T47D (cell line): ENCODE results near the gene TRAF7.
A peak's percentile ranks its signal among the peaks of the same experiment; 100 is the strongest.

ENCODE experiments used
- DNase-seq, 2 experiments: peaks; one replicate each; pipeline versions ENCODE4 v3.0.0 to v3.0.0-alpha.2; 2011 to 2012; ENCODE audit warnings: low read depth in 1 of 2, low spot score in 1 of 2
- JUND ChIP-seq: IDR thresholded peaks from 2 replicates; pipeline ENCODE4 v1.6.1; 2012; ENCODE audit warnings: low read depth
- in situ Hi-C: cut with HindIII; loops from 2 replicates; pipeline ENCODE4 v1.10.0; 2016; ENCODE audit warnings: low sequenced_read_pairs, low pct_unique_long_range_greater_than_20kb

The TRAF7 gene

DNA sequence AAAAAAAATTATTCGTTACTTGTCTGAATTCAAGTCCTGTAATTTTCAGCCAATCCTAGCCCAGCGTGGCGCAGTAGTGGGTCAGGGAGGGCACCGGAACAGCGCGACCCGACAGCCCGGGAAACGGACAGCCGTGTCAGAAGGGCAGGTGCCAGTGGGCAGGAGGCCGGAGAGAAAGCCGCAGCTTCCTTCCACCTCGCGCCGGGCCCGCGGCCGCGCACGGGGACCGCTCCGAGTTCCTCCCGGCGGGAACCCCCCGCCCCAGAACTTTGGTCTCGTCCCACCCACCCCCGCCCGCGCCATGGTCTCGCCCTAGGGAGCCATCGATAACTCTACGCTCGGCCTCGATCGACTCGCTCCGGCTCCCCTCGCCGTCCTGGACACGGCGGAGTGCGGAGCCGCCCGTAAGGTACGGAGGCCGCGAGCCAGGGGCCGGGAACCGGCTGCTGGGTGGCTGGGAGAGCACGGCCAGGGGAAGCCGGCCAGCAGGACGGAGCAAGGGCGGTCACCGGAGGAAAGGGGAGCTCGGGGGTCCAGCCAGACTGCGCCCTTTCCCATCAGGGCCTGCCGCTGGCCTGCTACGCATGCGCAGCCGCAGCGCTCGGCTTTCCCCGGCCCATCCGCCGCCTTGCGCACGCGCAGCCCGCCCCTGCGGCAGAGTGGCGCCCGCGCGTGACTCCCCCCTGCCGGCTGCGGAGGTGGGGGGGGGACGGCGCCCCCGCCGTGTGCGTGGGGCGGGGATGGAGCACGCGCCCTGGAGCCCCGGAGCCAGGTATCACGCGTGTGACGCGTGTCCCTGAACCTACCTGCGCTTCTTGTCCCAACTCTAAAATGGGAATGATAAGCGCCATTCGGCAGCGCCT lies 49.8 kb downstream of the TRAF7 start, which contains the start of gene MLST8:
Gene MLST8, plus strand, starts transcription at position 351 of the 863 bp plus-strand sequence. CDS start 632 bp downstream, outside the sequence.
- in situ Hi-C loops: no loop called here
- peak; percentile 92 to 98 for DNase-seq

GRCh38 chr16:2205967-2206313 lies 50.4 kb downstream of the TRAF7 start:
- DNase-seq: no peak
- no peak for TF ChIP-seq JUND
- in situ Hi-C loops: no loop called here

More for the DNA sequence above, 49.8 kb downstream of the TRAF7 start, which contains the start of gene MLST8:
- no peak for TF ChIP-seq JUND

- in situ Hi-C loops: no loop called here
- DNase-seq: no peak
- TF ChIP-seq JUND: no peak
These were observed 50.8 kb downstream of the TRAF7 start for GRCh38 chr16:2206420-2206779.

- no peak for TF ChIP-seq JUND
- DNase-seq: no peak
- in situ Hi-C loops: no loop called here
These were observed 51.3 kb downstream of the TRAF7 start for GRCh38 chr16:2206780-2207433.

DNA sequence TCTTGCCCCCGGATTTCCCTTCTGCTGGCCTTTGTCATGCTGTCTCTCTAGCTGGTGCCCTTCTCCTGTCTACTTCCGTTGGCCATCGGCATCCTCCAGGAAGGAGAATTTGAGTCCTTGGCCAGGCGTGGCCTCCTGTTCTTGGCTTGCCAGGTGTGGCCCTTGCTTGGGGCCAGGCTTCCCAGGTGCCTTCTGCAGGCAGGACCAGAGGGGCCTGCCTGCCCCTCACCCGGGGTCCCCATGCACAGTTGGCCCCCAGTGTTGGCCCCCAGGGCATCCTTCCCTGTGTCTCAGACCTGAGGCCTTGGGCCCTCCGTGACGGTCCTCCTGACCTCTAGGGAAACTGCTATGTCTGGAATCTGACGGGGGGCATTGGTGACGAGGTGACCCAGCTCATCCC lies 52.3 kb downstream of the TRAF7 start:
- no peak for TF ChIP-seq JUND
- in situ Hi-C loops: no loop called here
- DNase-seq: no peak

DNA sequence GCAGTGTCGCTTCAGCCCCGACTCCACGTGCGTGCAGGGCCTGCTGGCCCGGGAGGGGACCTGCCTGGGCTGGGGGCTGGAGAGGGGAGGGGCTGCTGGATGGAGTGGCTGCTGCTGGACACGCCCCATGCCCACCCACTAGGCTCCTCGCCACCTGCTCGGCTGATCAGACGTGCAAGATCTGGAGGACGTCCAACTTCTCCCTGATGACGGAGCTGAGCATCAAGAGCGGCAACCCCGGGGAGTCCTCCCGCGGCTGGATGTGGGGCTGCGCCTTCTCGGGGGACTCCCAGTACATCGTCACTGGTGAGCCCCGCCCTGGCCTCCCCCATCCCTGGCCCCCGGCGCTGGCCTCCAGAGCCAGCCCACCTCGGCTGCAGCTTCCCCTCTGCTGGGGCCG lies 52.7 kb downstream of the TRAF7 start:
- no peak for TF ChIP-seq JUND
- no peak for DNase-seq
- in situ Hi-C loops: no loop called here

DNA sequence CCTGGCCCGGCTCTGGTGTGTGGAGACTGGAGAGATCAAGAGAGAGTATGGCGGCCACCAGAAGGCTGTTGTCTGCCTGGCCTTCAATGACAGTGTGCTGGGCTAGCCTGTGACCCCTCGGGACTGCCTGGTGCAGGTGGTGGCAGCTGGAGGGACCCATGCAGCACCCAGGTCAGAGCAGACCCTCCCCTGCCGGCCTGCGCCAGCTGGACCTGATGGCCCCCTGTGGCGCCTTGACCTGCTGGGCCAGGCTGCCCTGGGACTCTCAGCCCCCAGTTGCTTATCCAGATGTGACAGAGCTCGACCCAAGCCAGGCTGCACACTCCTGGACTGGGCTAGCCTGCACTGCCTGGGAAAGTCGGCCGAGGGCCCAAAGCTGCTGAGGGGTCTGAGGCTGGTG lies 53.2 kb downstream of the TRAF7 start:
- no peak for DNase-seq
- in situ Hi-C loops: no loop called here
- no peak for TF ChIP-seq JUND

DNA sequence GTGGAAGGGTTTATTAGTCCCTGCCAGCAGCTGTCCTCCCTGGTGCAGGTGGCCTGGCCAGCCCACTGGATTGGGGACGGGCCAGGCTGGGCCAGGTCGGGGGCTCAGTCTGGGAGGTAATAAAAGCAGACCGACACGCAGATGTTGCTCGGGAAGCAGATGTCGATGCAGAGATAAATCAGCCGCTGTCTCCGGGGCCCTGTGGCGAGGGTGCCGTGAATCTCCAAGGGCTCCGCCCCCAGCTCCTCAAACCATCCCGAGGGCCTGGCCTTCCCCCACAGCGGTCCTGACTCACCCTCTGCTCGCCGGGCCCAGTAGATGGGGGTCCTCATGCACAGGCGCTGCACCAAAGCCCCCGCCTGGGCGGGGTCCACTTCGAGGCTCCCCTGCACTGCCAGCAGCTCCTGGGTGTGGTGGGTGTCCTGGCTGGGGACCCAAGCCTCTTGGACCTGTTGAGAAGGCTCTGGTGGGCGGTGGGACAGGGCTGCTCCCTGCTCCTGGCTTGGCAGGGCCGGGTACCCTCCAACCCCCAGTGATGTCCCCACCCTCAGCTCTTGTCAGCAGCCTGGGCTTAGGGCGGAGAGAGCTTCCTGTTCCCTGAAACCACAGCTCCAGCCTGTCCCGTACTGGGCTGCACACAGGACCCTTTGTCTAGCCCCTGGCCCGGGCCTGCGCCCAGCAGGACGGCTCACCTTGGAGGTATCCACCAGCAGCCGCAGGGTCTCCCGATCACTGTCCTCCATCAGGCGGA lies 53.9 kb downstream of the TRAF7 start:
- no peak for DNase-seq
- in situ Hi-C loops: no loop called here
- no peak for TF ChIP-seq JUND

- in situ Hi-C loops: no loop called here
- no peak for TF ChIP-seq JUND
- DNase-seq: no peak
These were observed 54.4 kb downstream of the TRAF7 start for GRCh38 chr16:2210009-2210332.

GRCh38 chr16:2210386-2211365 lies 55.1 kb downstream of the TRAF7 start, which contains the start of gene BRICD5:
BRICD5 (minus strand) TSS chr16:2210863; CDS start chr16:2210833, 30 bp downstream.
- no peak for DNase-seq
- in situ Hi-C loops: no loop called here
- TF ChIP-seq JUND: no peak

- no peak for DNase-seq
- in situ Hi-C loops: no loop called here
- no peak for TF ChIP-seq JUND
These were observed 56.4 kb downstream of the TRAF7 start for GRCh38 chr16:2211923-2212347.
